B cell (primary cell): ENCODE measurements around the gene ADGRE2. TPM values are rescaled to one million over a fixed set of nuclear protein-coding genes. Genes with fewer than 3 reads are reported as not detected.
"Not testable (repeated sequence)": the region's sequence is repeated elsewhere in the genome, so short reads cannot be mapped to it uniquely, and the experiment has no call there.

Source experiments
- ATAC-seq: fragments of 200-7000 bp; cut with Tn5 transposase; one replicate; pipeline ENCODE4 v1.10.0; 2021; ENCODE audit warnings: low read depth, mild to moderate bottlenecking, moderate number of reproducible peaks, moderate library complexity
- CTCF ChIA-PET: fragments of 350-600 bp; sonication (Branson Sonifier 250); formaldehyde crosslinking; loops from one replicate; lab custom pipeline; 2021; ENCODE audit warnings: antibody characterized with exemption, inconsistent platforms; lab: Charles Lee
- POLR2A ChIA-PET: fragments of 350-600 bp; sonication (Branson Sonifier 250); formaldehyde crosslinking; loops from one replicate; lab custom pipeline; 2021; ENCODE audit warnings: antibody characterized with exemption; lab: Charles Lee
- DNase-seq: peaks from one replicate; pipeline ENCODE4 v3.0.0; 2013
- H2AFZ ChIP-seq: 2 replicates; pipeline ENCODE4 v1.6.1; 2012; ENCODE audit warnings: mild to moderate bottlenecking, low read depth, low read length; ENCODE audit not compliant: insufficient read depth, poor library complexity, severe bottlenecking
- H3K27ac ChIP-seq, 2 donors: 1 replicate in 1 of 2; 2 replicates in 1 of 2; pipeline ENCODE4 v1.5.1; 2012 to 2013; ENCODE audit warnings: low read length in 2 of 2, mild to moderate bottlenecking in 2 of 2, moderate library complexity in 1 of 2
- H3K27me3 ChIP-seq, 4 experiments: fragments of 200-600 bp in 1 of 4; sonication (generic) in 1 of 4; replicated peaks in 1 of 4; 1 replicate in 2 of 4; 2 replicates in 2 of 4; pipeline versions ENCODE4 v1.6.1 to v1.7.0; 2013 to 2016; ENCODE audit warnings: low read length in 3 of 4, mild to moderate bottlenecking in 2 of 4, mixed read lengths in 1 of 4, moderate library complexity in 1 of 4; ENCODE audit not compliant: insufficient read depth in 4 of 4, control insufficient read depth in 3 of 4; ENCODE audit errors: control extremely low read depth in 1 of 4
- H3K36me3 ChIP-seq, 2 experiments: replicated peaks in 1 of 2; 1 replicate in 1 of 2; 2 replicates in 1 of 2; pipeline versions ENCODE4 v1.6.1 to v1.7.1; 2013; ENCODE audit warnings: low read length in 1 of 2; ENCODE audit not compliant: insufficient read depth in 2 of 2, control insufficient read depth in 1 of 2; ENCODE audit errors: control extremely low read depth in 1 of 2, extremely low read depth in 1 of 2
- H3K4me1 ChIP-seq, 2 donors: fragments of 200-600 bp in 1 of 2; sonication (generic) in 1 of 2; 1 replicate in 1 of 2; 2 replicates in 1 of 2; pipeline versions ENCODE4 v1.5.1 to v1.6.1; 2013 to 2017; ENCODE audit warnings: low read length in 2 of 2; ENCODE audit not compliant: control insufficient read depth in 2 of 2, insufficient read depth in 2 of 2
- H3K4me2 ChIP-seq: replicated peaks from 2 replicates; pipeline ENCODE3; 2012; ENCODE audit warnings: mild to moderate bottlenecking, low read depth, low read length; ENCODE audit not compliant: poor library complexity, severe bottlenecking
- H3K4me3 ChIP-seq, 5 experiments: fragments of 200-600 bp in 1 of 5; sonication (generic) in 1 of 5; 1 replicate in 3 of 5; 2 replicates in 2 of 5; pipeline versions ENCODE4 v1.5.1 to v1.7.0; 2011 to 2016; ENCODE audit warnings: low read length in 4 of 5, mild to moderate bottlenecking in 4 of 5, low read depth in 2 of 5, control low read depth in 1 of 5, moderate library complexity in 1 of 5; ENCODE audit not compliant: insufficient read depth in 1 of 5; ENCODE audit errors: control extremely low read depth in 1 of 5, extremely low read depth in 1 of 5
- H3K79me2 ChIP-seq: fragments of 200-600 bp; sonication (generic); one replicate; pipeline ENCODE4 v1.6.0; 2016; ENCODE audit warnings: low read length; ENCODE audit not compliant: control insufficient read depth, insufficient read depth
- H3K9ac ChIP-seq: fragments of 200-600 bp; sonication (generic); 2 replicates; pipeline ENCODE4 v1.6.1; 2017; ENCODE audit warnings: mild to moderate bottlenecking, low read length, moderate library complexity
- H3K9me3 ChIP-seq, 3 donors: one replicate each; pipeline versions ENCODE4 v1.6.1 to v1.7.1; 2013; ENCODE audit warnings: low read length in 2 of 3; ENCODE audit not compliant: control insufficient read depth in 2 of 3, insufficient read depth in 1 of 3; ENCODE audit errors: control extremely low read depth in 1 of 3
- H4K20me1 ChIP-seq: 2 replicates; pipeline ENCODE4 v1.6.0; 2012; ENCODE audit warnings: mild to moderate bottlenecking, low read length; ENCODE audit not compliant: insufficient read depth, control insufficient read depth, poor library complexity, severe bottlenecking
- H3K27ac Mint-ChIP-seq: one replicate; pipeline ENCODE4 v1.8.0; 2021; ENCODE audit warnings: mixed read lengths
- H3K27me3 Mint-ChIP-seq: one replicate; pipeline ENCODE4 v1.8.0; 2021; ENCODE audit warnings: mixed read lengths
- H3K4me1 Mint-ChIP-seq: one replicate; pipeline ENCODE4 v1.8.0; 2021; ENCODE audit warnings: mixed read lengths
- H3K4me3 Mint-ChIP-seq: one replicate; pipeline ENCODE4 v1.8.0; 2021; ENCODE audit warnings: mixed read lengths
- H3K9me3 Mint-ChIP-seq: one replicate; pipeline ENCODE4 v1.8.0; 2022; ENCODE audit warnings: mixed read lengths; ENCODE audit not compliant: insufficient read depth
- EZH2 ChIP-seq: IDR thresholded peaks from 2 replicates; pipeline ENCODE4 v1.6.1; 2012; ENCODE audit warnings: borderline replicate concordance, low read depth, mild to moderate bottlenecking, moderate library complexity, low read length; ENCODE audit not compliant: insufficient read depth, poor library complexity, severe bottlenecking
- WGBS: methylation state at CpG from one replicate; pipeline ENCODE4 v1.1.5; 2013; ENCODE audit warnings: missing lambda C conversion rate; ENCODE audit not compliant: insufficient coverage; 5-methylcytosine and 5-hydroxymethylcytosine counted together
- intact Hi-C: fragments of 100-400 bp; cut with micrococcal nuclease; formaldehyde crosslinking; loops from one replicate; pipeline ENCODE4 v1.10.0; 2022
- polyA plus RNA-seq: library from polyadenylated mRNA; depleted of rRNA; stranded (reverse); fragments of >200 nt; gene quantifications from 2 replicates; pipeline ENCODE4 v1.2.3, GENCODE V29; 2012
- total RNA-seq, 2 donors: library from RNA; stranded (reverse); fragments of 120-200 nt in 1 of 2; gene quantifications; 1 replicate in 1 of 2; 2 replicates in 1 of 2; pipeline versions ENCODE4 v1.2.3 to v1.2.4, GENCODE V29; 2013 to 2022
- TF ChIP-seq, protein P1 (sequence below): fragments of 200-600 bp; IDR thresholded peaks from one replicate; pipeline ENCODE4 v1.8.0; 2022; ENCODE audit warnings: antibody characterized with exemption, mild to moderate bottlenecking

Gene ADGRE2
- total and polyA plus RNA-seq, 2 donors (not counting 1 experiment from before 2014, with no cell fraction given) = 0.52 to 0.89 TPM

DNA sequence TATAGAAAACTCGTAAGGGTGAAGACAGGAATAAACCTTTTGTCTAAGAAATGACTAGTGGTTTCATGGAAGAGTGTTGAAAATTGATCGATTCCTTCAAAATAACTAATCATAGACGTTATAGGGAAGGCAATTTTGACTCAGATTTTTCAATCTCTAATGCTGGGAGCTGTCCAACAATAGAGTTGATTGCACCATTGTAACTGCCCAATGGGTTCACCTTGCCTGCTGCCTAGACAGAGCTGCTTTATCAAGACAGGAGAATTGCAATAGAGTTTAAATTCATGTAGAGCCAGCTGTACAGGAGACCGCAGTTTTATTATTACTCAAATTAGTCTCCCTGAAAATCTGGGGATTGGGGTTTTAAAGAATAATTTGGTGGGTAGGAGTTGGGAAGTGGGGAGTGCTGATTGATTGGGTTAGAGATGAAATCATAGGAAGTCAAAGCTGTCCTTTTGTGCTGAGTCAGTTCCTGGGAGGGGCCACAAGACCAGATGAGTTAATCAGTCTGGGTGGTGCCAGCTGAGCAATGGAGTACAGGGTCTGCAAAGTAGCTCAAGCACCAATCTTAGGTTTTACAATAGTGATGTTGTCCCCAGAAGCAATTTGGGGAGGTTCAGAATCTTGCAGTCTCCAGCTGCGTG, 16.8 kb upstream of the ADGRE2 start:
- no peaks in the 10 kb centered on the region for H3K4me1 ChIP-seq
- POLR2A ChIA-PET = no interaction called here
- no peaks in the 10 kb centered on the region for H3K4me1 Mint-ChIP-seq
- H3K9ac ChIP-seq = no peak overlapping the region
- intact Hi-C loops = no loop called here
- H3K27me3 Mint-ChIP-seq = peaks cover 33% of the 10 kb centered on the region
- TF ChIP-seq, protein P1, sequence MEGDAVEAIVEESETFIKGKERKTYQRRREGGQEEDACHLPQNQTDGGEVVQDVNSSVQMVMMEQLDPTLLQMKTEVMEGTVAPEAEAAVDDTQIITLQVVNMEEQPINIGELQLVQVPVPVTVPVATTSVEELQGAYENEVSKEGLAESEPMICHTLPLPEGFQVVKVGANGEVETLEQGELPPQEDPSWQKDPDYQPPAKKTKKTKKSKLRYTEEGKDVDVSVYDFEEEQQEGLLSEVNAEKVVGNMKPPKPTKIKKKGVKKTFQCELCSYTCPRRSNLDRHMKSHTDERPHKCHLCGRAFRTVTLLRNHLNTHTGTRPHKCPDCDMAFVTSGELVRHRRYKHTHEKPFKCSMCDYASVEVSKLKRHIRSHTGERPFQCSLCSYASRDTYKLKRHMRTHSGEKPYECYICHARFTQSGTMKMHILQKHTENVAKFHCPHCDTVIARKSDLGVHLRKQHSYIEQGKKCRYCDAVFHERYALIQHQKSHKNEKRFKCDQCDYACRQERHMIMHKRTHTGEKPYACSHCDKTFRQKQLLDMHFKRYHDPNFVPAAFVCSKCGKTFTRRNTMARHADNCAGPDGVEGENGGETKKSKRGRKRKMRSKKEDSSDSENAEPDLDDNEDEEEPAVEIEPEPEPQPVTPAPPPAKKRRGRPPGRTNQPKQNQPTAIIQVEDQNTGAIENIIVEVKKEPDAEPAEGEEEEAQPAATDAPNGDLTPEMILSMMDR = no peak
- TF ChIP-seq EZH2 = no peak
- H3K4me3 ChIP-seq = no peak overlapping the region
- DNase-seq = no peak
- H4K20me1 ChIP-seq = no peaks in the 10 kb centered on the region
- no peaks in the 10 kb centered on the region for H3K9me3 ChIP-seq
- H3K36me3 ChIP-seq = no peaks in the 10 kb centered on the region
- no peak overlapping the region for H3K4me2 ChIP-seq
- CTCF ChIA-PET = interaction anchor here (1.3 kb wide), 1 partner anchor 8 kb away, joined by 8 read pairs; no protein-coding TSS in a partner anchor
- H2AFZ ChIP-seq = no peak overlapping the region
- H3K79me2 ChIP-seq = no peaks in the 10 kb centered on the region
- H3K4me3 Mint-ChIP-seq = no peak overlapping the region
- H3K27me3 ChIP-seq = peaks cover 0 to 4% (median 2%) of the 10 kb centered on the region in 4 experiments
- H3K27ac Mint-ChIP-seq = no peak overlapping the region
- H3K27ac ChIP-seq = no peak overlapping the region
- H3K9me3 Mint-ChIP-seq = peaks cover 2% of the 10 kb centered on the region
- WGBS = 100% methylated on average over 1 of the region's 5 CpGs
- ATAC-seq = no peak

DNA sequence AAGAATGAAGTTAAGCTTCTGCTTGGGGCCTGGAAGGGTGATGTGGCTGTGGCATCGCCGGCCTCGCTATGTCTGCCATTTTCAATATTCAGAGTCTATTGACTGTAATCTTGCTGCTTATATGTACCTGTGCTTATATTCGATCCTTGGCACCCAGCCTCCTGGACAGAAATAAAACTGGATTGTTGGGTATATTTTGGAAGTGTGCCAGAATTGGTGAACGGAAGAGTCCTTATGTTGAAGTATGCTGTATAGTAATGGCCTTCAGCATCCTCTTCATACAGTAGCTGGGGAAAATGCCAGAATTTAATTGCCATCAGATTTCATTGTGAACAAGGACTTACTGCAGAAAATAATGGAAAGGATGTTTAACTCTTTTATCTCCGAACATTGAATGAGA, 13.9 kb upstream of the ADGRE2 start:
- DNase-seq, H4K20me1 ChIP-seq, H2AFZ ChIP-seq, POLR2A ChIA-PET, intact Hi-C loops, H3K27ac Mint-ChIP-seq, CTCF ChIA-PET, H3K27ac ChIP-seq, H3K9me3 Mint-ChIP-seq, H3K4me3 Mint-ChIP-seq, H3K79me2 ChIP-seq, H3K4me3 ChIP-seq, H3K4me1 ChIP-seq, H3K36me3 ChIP-seq, ATAC-seq, H3K9ac ChIP-seq, H3K27me3 ChIP-seq, H3K9me3 ChIP-seq, H3K4me2 ChIP-seq, H3K4me1 Mint-ChIP-seq: not testable (repeated sequence)
- 100% methylated on average over 4 of the region's 6 CpGs for WGBS
- H3K27me3 Mint-ChIP-seq = peaks cover 22% of the 10 kb centered on the region
